Gastroesophageal sphincter (tissue), 3 donors: ENCODE data around the gene POU2AF2.

Experiments used
- POLR2AphosphoS5 ChIP-seq: sonication (generic); formaldehyde crosslinking; IDR thresholded peaks from one replicate; pipeline ENCODE4 v1.6.1; 2017; ENCODE audit warnings: antibody characterized with exemption
- TF ChIP-seq, protein P1 (sequence below), 4 experiments: fragments of 200-600 bp in 2 of 4; fragments of 450-650 bp in 2 of 4; sonication (generic) in 1 of 4; IDR thresholded peaks; one replicate each; pipeline ENCODE4 v1.5.1; 2017 to 2019; ENCODE audit warnings: antibody characterized with exemption in 4 of 4, mild to moderate bottlenecking in 2 of 4, moderate library complexity in 2 of 4

- no peak for TF ChIP-seq POLR2AphosphoS5
- TF ChIP-seq, protein P1, sequence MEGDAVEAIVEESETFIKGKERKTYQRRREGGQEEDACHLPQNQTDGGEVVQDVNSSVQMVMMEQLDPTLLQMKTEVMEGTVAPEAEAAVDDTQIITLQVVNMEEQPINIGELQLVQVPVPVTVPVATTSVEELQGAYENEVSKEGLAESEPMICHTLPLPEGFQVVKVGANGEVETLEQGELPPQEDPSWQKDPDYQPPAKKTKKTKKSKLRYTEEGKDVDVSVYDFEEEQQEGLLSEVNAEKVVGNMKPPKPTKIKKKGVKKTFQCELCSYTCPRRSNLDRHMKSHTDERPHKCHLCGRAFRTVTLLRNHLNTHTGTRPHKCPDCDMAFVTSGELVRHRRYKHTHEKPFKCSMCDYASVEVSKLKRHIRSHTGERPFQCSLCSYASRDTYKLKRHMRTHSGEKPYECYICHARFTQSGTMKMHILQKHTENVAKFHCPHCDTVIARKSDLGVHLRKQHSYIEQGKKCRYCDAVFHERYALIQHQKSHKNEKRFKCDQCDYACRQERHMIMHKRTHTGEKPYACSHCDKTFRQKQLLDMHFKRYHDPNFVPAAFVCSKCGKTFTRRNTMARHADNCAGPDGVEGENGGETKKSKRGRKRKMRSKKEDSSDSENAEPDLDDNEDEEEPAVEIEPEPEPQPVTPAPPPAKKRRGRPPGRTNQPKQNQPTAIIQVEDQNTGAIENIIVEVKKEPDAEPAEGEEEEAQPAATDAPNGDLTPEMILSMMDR (IDR thresholded peaks at IDR 0.05), result no peak
These were observed 65.2 kb downstream of the POU2AF2 start for GRCh38 chr11:111310723-111311122.
